GM12874 (cell line): ENCODE data around the gene MCM10.

Experiments
- CTCF ChIP-seq: IDR thresholded peaks from 2 replicates; pipeline ENCODE4 v1.5.1; 2011; ENCODE audit warnings: low read depth, mild to moderate bottlenecking, control low read depth, low read length, moderate library complexity; ENCODE audit not compliant: insufficient read depth

Gene MCM10

GRCh38 chr10:13223241-13223640 is 61.9 kb downstream of the MCM10 start:
- no peak for TF ChIP-seq CTCF

DNA sequence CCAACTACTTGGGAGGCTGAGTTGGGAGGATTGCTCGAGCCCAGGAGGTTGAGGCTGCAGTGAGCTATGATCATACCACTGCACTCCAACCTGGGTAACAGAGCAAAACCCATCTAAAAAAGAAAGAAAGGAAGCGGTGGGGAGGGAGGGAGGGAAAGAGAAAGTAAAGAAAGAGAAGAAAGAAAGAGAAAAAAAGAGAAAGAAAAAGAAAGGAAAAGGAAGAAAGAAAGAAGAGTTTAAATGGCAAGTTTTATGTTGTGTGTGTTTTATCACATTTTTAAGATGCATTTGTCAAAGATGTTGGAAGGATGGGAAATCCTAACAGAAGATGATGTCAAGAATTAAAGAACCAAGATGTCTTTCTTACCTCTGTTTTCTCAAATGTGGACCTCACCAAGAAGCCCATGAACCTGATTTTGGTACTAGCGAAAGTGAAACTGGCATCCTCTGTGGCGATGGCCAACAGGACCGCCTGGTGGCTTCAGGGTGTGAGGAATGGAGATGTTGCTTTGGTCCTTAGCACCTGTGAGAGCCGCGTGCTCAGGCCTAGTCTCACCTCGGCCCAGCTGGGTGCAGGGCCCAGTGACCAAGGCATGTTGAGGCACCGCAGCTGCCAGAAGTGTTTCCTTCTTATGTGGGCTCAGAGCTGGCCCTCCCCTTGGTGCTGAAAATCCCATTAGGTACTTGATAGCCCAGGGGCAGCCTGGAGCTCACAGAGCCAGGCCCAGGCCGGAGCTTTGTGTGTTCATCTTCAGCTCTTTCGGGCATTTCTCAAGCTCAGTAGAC is 63.0 kb downstream of the MCM10 start:
- TF ChIP-seq CTCF, result no peak

- TF ChIP-seq CTCF, result no peak
These were observed 64.2 kb downstream of the MCM10 start for GRCh38 chr10:13225601-13226000.

GRCh38 chr10:13227031-13227430 is 65.7 kb downstream of the MCM10 start:
- TF ChIP-seq CTCF, result no peak

DNA sequence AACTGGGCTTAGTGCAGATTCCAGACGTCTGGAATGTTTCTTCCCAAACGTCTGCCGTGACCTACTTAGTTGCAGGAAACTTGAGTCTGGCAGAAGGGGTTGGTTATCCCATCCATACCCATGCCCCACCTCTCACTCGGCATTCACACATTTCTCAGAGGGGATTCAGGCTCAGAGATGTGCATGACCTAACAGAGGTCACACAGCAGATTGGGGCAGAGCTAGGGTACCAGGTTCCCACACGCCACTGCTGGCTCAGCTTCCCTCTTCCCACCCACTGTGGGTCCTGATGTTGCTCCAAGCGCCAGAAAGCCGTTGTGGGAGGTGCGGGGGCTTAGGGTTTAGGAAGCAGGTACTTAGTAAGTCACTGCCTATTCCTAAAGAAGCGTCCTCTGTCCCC is 69.8 kb downstream of the MCM10 start:
- no peak for TF ChIP-seq CTCF

- no peak for TF ChIP-seq CTCF
These were observed 70.5 kb downstream of the MCM10 start for GRCh38 chr10:13231808-13232207.

GRCh38 chr10:13233358-13233757 is 72.0 kb downstream of the MCM10 start:
- no peak for TF ChIP-seq CTCF
